Stimulated activated CD8-positive, alpha-beta memory T cell treated with anti-CD3 and anti-CD28 coated beads, Interleukin-2, amount 100 ng/mL, for 1 hour (primary cell): Measurements from ENCODE around the gene CAMKV.
"Not testable (repeated sequence)": the region's sequence is repeated elsewhere in the genome, so short reads cannot be mapped to it uniquely, and the experiment has no call there.

Experiments used
- DNase-seq, 2 donors: peaks; one replicate each; pipeline ENCODE4 v3.0.0-alpha.2; 2020; ENCODE audit warnings: low read depth in 2 of 2

CAMKV gene

DNA sequence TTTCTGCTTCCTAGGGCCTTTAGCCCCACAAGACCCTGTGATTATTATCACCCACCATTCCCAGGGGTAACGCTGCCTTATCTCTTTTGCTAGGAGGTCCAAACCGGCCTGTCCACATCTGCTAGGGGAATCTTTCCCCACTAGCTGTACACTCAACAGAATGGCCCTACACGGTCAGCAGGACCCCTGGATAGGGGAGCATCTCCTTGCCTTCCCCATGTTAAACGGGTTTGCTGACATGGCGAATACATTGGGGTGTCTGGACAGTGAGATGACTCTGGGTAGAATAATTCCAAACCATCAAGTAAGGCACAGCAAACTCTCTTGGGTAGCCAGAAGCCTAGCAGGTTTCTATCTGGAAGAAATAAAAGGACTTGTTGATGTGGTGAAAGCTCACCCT is 14.0 kb downstream of the CAMKV start:
- DNase-seq, result no peak

DNA sequence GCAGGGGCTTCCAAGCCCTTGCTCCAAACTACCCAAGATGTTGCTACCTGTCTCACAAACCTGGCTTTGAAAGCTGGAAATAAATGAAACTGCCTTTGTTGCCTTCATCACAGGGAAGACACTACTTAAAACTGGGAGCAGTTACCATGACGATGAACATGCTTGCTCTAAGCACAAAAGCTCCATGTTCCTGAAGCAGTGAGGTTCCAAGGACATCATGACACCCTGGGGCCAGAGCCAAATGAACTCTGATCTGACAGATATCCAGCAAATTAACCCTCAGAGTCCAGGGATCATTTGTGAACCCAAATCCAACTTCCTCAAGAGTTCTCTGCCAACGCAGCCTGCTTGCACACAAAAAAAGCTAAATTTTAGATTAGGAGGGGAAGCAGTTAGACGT is 24.0 kb downstream of the CAMKV start:
- no peak for DNase-seq

DNA sequence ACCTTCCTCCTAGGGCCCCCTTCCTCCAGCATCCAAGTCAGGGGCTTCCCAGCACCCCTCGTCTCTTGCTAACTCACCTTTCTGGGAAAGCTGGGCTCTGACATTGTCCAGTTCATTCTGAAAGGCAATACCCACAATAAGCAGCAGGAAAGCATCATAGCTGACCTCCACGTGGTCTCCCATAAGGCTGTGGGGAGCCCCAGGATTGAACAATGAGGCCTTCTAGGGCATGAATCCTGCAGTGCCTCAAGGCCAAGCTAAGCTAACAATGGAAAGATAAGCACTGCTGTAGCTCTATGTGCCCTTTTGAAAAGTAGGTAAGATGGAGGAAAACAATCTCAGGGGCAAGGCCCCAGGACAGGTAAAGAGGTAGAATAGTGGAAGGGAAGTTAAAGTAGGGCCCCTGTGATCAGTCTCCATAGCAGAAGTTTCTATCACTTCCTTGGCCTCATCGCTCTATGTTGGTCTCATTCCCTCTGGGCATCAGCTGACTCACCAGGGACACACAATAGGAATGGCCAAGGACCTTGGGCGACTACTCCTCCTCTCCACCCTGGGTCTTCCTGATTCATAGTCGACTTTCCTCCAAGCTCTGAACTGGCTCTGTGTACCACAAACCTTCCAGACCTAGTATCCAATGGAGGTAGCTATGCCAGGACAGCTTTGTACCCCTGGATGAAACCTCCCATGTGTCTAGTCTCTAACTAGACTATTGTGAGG is 25.1 kb downstream of the CAMKV start:
- DNase-seq, result no peak

DNA sequence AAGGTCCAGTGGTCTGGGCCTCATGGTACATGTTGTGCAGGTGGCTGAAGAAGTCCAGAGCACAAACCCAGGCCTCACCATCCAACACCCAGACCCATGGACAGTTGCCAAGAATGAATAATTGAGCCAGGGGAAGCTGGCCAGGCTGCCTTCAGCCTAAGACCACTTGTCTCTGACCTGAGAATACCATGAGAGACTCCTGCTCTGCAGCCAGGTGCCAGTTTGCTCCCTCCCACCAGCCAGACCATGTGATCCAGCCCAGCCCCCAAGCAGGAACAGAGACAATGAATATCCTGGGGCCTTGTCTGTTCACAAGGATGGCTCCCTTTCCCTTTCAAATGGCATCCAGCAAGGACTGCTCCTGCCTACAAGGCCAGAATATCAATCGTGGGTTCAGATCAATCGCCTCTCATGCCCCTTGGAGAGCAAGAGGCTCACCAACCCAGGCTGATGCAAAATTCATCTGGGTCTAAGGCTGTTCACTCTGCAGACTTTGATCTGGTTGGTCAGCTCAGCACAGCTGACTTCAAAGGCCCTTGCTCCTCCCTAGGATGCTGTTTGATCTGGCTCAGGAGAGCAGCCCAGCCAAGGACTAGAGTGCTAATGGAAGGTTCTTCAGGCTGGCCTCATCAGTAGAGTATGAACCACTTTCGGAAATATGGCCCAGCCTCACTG is 26.7 kb downstream of the CAMKV start:
- no peak for DNase-seq

DNA sequence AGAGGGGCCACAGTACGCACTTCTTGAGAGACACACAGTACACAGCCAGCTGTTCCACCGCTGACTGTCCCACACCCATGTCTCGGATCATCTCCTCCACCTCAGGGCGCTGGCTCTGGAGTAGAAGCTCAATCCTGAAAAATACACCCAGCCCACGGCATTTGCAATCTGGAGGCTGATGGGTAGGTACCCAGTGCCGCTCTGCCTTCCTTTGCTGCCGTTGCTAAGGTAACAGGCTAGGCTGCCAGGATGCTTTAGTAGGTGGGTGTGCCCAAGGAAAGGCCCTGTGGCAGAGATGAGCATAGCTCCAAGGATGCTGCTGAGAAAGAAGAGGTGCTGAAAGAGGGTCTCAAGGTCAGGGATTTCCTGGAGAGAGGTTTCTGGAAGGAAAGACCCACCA is 27.9 kb downstream of the CAMKV start:
- DNase-seq, result no peak

DNA sequence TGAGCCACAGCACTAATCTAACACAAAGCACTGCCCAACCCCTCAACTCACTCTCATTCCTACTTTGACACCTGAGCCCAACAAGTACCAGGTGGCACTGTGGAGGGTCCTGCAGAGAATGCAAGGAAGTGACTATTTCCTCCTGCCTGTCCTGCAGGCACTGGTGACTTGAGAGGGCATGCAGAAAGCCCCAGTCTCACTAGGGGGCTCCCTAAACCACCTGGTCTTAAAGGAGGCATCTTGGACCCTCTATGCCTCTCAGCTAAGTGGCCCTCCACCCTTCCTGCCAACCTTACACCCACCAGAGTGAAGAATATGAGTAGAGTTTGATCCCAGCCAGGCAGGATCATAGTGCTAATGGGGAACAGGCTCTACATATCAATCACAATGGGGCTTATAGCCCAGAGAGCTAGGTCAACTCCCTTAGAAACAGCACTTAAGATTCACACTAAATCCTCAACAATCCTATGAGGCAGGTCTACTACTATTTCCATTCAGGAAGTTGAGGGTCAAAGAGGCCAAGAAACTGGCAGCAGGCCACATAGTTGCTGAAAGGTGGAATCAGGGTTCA is 28.5 kb downstream of the CAMKV start:
- no peak for DNase-seq

DNA sequence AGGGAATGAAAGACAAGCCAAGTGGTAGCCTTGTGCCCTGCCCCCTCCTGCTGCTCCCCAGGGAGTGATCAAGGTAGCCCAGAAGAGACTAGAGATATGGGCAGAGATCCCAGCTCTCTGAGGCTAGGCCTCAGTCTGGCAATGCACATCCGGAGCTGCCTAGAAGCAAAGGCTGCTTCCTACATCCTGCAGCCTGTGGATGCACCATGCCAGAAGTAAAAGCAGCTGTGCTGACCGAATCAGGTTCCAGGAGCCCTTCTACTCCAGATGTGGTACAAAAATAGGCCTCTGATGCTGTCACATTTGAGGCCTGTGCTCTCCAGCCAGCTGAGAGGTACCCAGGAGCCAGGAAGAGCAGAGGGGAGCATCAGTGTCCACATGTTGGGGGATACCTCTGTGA is 29.3 kb downstream of the CAMKV start:
- no peak for DNase-seq

DNA sequence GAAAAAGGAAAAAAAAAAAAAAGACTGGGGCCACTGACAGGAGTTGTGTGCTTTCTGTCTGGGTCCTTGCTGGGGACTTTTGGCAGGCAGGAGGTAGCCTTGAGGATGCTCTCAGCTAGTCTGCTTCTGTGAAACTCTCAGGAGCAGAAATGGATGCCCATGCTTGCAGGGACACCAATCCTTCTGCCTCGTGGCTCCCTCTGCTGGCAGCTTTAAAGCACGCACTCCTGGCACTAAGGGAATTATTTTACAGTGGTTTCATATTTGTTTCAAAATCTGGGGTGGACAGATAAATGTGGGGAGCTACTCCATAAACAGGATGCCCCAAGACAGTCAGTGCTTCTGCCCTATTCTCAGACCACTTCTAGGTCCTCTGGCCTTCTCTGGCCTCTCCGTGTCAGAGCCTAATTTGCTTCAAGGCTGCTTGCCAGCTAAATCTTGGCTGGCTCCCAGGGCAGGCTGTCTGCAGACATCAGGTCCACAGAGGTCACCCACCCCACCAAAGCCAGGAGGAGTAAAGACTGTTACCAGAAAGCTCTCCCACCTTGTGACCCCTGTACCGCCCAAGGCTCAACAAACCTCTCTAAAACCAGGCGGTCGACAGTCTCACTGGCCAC is 30.4 kb downstream of the CAMKV start:
- peak; percentile 64 to 70 for DNase-seq

DNA sequence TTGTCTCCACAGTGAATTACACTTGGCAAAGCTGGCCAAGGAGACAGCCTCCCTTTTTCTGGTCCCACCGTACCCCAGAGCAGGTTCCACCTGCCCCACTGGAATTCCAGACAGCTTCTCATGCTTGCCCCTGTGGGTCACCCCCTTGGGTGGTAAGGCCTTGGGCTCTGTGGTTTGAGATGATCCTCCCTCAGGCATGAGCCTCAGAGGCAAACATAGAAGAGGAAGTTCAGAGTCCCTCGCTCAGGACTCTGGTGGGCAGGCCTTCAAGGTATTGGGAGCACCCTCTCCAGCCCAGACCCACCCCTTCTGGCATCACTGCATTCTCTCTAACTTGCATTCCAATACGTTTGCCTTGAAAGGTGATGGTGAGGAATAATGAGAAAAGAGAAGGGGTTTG is 38.4 kb downstream of the CAMKV start:
- DNase-seq, result no peak

DNA sequence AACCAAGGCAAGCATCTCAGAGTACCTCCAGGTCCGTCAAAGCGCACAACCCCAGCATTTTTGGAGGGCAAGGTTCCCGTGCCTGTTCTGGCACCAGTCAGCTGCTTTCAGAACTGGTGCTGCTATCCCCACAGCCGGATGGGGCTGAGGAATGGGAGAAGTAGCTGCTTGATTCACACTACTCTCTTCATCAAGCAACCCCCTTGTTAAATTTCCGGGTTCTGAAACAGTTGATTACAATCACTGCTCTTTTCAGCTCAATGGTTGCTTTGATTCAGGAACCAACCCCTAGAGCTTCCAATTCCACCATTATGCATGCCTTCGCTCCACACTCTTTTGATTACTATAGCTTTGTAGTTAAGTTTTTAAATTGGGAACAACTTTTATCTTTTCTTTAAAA is 43.7 kb downstream of the CAMKV start:
- no peak for DNase-seq

DNA sequence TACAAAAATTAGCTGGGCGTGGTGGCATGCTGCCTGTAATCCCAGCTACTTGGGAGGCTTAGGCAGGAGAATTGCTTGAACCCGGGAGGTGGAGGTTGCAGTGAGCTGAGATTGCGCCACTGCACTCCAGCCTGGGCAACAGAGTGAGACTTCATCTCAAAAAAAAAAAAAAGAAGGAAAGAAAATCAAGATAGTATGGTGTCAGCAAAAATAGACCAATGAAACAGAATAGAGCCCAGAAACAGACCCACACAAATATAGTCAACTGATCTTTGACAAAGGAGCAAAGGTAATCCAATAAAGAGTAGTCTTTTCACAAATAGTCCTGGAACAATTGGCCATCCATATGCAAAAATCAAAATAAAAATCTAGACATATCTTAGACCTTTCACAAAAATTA is 46.6 kb downstream of the CAMKV start:
- DNase-seq, result not testable (repeated sequence)

DNA sequence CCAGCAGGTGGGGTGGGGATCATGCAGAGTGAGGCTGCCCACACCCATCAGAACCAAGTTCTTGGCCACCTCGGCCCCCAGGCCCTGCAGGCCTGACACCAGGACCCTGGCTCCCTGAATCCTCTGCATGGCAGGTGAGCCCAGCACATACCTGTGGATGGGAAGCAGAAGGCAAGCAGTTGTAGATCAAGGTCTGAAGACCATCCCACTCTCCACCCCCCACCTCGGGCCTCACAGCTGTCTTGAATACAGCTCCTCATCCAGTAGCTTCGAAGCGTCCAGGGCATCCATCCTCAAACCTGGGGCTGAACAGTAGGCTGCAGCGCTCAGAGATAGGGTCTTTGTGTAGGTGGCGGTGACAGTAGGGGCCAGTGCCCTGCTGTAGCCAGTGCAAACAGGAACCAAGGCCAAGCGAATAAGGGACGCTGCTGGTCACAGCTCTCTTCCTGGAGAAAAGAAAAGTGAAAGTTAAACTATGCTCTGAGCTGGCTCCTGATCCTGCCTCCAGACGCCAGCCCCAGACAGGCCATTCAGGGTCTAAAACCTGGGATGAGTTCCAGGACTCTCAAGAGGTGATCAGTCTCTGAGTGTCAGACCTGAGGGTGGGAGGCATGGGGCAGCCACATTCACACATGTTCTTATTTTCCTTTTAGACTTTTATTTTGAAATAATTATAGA is 56.1 kb downstream of the CAMKV start, which contains the start of gene UBA7:
UBA7 (minus strand) TSS at position 457 of the 678 bp plus-strand sequence; CDS start at position 291, 166 bp downstream.
- no peak for DNase-seq

DNA sequence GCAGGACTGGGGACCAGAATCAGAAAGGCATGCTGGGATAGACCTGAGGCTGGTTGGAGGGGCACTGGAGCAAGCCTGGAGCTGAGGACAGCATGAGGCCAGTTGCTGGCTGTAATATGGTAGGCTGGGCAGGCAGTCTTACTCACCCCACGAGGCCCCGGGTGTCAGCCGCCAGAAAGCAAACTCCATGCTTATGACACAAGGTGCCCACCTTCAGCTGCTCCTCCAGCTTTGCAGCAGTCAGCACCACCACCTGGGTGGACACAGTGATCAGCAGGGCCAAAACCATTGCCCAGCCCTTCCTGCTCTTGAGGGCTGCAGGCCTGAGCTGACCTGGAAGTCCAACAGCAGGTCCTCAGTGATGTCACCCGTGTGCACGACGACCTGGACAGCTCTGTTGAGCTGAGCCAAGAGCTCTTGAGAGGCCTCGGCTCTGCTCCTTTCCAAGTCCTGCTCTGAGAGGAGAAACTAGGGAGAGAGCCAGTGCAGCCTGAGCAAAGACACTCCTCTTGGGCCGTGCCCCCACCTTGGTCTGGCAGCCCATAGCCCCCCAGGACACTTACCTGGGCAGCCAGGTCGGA is 56.7 kb downstream of the CAMKV start:
- no peak for DNase-seq
